GM18508 (cell line): ENCODE results near the gene OR9Q1.
"Not testable (repeated sequence)": the region's sequence is repeated elsewhere in the genome, so short reads cannot be mapped to it uniquely, and the experiment has no call there.

ENCODE experiments used
- ATAC-seq: cut with Tn5 transposase; IDR thresholded peaks from one replicate; pipeline ENCODE4 v1.9.1; 2021; ENCODE audit warnings: moderate number of reproducible peaks; ENCODE audit not compliant: insufficient read depth, unreplicated experiment

Gene OR9Q1, protein sequence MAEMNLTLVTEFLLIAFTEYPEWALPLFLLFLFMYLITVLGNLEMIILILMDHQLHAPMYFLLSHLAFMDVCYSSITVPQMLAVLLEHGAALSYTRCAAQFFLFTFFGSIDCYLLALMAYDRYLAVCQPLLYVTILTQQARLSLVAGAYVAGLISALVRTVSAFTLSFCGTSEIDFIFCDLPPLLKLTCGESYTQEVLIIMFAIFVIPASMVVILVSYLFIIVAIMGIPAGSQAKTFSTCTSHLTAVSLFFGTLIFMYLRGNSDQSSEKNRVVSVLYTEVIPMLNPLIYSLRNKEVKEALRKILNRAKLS

GRCh38 chr11:58023435-58023931, at the start of gene OR9Q1:
OR9Q1 (plus strand) TSS chr11:58023881; CDS start chr11:58179445, 155,564 bp downstream.
- ATAC-seq: no peak

- no peak for ATAC-seq
Observed at GRCh38 chr11:57974132-57974531, 49.5 kb upstream of the OR9Q1 start.

DNA sequence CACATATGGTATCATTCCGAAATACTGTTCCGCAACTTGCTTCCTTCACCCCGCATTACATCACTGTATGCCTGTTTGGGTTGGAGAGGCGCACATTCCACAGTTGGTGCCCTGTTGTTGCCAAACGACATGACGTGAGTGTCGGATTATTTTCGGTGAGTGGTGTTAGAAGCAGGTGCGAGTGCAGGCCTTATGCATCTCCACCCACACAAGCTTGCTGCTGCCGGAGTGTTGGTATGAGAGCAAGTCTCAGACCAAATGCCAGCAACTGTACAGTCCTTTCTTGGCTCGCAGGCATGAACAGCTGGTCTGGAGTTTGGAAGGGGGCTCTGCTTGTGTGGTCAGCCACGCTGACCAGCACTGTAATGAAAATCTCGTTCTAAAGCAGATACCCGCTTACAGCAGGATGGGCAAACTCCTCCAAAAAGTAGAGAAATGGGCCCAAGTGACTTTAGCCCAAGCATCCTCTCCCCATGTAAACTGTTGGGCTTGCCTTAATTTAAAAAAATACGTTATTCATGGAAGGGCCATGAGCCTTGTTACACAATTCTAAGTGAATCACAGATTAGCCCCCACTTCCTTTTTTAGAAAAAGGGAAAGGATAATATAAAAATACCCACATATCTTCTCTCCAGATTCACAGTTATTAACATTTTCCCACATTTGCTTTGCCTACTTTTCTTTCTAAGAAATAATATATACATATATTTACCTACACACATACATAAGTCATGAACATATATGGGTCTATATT, 48.7 kb upstream of the OR9Q1 start:
- no peak for ATAC-seq

GRCh38 chr11:57977709-57978108, 46.0 kb upstream of the OR9Q1 start:
- no peak for ATAC-seq

DNA sequence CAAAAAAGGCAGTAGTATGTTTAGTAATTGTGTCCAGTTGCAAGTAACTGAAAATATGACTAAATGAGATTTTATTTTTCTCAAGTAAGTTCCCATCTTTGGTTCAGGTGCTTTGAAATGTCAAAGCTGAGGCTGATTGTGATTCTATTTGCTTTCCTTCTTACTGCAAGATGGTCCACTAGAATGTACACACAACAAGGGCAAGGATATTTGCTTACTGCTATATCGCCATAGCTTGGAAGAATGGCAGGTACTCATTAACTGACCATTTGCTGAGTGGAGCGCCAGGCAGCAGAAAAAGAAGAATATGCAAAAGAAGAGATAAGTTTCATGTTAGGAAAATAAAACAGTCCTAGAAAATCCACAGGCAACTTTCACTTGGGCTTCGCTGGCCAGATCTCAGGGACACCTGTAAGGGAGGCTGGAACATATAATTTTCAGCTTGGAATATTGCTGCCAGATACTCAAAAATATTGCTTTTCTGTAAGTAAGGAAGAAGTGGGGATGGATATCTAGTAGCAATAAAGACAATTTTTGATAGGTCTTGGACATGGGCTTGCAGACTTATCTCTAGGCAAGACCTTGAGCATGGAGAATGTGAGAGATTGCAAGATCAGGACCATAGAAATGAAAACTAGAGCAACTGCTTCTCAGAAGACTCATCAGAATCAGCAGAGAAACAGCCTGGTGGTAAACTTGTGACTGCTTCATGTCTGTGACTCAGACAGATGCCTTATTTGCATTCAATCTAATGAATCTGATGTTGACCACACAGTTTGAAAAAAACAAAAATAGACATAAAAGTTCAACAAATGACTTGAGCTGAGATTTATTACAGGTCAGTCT, 44.8 kb upstream of the OR9Q1 start:
- no peak for ATAC-seq

DNA sequence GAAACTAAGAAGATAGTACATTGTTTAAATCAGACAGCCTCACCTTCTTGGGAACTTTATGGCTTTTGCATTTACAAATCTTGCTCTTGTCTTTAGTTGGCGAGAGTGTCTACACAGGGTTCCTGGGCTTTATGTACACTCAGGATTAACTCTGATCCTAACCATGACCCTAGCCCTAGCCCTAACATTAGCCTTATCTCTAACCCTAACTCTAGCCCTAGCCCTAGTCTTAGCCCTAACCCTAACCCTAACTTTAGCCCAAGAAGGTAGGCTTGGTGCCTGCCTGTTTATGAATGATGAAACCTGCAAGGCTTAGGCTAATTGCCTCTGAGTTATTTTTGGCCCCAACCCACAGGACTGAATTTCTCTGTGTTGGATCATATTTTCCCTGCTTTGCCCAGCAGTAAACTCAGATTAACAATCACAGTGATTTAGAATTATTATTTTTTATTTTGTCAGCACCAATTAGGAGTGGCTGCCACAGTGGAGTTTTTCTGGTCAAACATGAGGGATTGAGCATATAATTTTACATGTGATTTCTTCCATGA, 44.1 kb upstream of the OR9Q1 start:
- ATAC-seq: no peak

DNA sequence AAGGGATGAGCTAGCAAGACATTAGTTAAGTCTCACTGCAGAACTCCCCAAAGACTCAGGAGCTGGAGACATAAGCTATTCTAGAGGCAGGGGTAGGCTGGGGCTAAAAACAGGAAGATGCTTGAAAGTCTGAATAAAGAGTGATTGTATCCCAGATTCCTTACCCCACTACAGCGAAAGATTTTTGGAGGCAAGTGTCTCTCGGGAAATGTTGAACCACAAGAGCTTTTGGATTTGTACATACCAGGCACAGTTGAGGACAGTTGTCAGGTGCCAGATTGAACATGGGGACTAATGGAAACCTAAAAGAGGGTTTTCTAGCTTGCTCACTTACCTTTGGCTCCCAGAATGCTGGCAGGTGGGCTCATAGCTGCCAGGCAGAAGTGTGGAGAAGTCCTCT, 43.5 kb upstream of the OR9Q1 start:
- no peak for ATAC-seq

DNA sequence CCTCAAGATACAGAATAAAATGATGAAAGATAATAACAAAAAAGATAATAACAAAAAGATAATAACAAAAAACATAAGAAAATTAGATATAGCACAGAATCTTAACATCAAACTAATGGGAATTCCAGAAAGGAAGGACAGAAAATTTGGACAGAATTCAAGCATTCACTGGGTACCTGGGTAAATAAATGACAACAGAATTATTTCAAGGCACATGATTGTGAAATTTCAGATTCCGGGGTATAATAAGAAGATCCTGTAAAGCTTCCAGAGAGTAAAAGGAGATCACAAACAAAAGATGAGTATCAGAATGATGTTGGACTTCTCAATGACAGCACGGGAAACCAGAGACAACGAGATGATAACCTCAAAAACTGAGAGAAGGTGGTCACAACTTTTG, 42.1 kb upstream of the OR9Q1 start:
- no peak for ATAC-seq

GRCh38 chr11:57982776-57983175, 40.9 kb upstream of the OR9Q1 start:
- ATAC-seq: no peak

DNA sequence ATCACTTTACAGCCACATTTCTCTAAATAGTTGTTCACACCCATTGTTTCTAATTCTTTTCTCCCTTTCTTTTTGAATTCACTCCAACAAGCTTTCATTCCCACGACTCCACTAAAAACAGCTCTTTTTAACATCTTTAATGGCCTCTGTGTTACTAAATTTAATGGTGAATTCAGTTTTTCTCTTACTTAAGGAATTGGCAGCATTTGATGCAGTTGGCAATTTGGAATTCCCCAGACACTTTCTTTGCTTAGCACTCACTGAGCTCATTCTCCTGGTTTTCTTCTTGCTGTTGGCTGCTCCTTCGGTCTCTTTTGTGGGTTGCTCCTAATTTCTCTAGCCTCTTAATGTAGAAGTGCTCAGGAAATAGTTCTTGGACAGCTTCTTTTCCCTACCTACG, 40.5 kb upstream of the OR9Q1 start:
- no peak for ATAC-seq

DNA sequence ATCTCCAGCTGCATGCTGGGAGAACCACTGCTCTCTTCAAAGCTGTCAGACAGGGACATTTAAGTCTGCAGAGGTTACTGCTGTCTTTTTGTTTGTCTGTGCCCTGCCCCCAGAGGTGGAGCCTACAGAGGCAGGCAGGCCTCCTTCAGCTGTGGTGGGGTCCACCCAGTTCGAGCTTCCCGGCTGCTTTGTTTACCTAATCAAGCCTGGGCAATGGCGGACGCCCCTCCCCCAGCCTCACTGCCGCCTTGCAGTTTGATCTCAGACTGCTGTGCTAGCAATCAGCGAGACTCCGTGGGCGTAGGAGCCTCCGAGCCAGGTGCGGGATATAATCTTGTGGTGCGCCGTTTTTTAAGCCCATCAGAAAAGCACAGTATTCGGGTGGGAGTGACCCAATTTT, 24.2 kb upstream of the OR9Q1 start:
- ATAC-seq: not testable (repeated sequence)

- ATAC-seq: not testable (repeated sequence)
Observed at GRCh38 chr11:58000021-58000420, 23.7 kb upstream of the OR9Q1 start.

GRCh38 chr11:58000699-58001098, 23.0 kb upstream of the OR9Q1 start:
- ATAC-seq: no peak

DNA sequence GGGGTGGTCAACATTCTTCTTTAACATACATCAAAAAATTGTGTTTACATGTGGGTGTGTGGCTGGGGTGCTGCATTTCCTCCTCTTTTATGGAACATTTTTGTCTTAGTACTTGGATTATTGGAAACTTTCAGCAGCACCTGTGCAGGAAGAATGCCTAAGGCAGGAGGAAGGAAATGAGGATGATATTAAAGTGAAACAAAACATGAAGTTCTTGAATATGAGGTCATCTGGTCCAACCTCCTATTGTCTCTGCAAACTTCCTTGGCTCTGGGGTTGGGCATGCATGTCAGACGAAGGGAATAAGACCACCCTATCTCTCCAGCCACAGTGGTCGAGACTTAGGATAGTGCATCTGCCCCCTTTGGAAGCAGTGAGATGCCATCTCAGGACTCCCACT, 20.6 kb upstream of the OR9Q1 start:
- no peak for ATAC-seq

DNA sequence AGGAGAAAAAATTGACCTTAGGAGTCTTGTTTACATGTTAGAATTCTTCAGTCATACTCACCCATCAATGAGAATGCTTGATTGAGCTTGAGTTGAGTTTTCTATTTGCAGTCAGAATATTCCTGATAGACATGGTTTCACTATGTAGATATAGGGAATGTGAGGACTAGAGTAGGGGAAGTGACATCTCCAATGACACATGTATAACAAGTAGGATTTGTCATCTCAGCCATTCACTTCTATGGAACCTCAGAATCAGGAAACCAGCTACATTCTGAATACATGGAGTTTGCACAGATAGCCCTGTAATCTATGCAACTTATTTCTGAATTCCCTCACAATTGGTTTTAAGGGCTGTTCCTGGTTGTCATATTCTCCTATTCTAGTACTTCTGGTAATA, 20.1 kb upstream of the OR9Q1 start:
- no peak for ATAC-seq

DNA sequence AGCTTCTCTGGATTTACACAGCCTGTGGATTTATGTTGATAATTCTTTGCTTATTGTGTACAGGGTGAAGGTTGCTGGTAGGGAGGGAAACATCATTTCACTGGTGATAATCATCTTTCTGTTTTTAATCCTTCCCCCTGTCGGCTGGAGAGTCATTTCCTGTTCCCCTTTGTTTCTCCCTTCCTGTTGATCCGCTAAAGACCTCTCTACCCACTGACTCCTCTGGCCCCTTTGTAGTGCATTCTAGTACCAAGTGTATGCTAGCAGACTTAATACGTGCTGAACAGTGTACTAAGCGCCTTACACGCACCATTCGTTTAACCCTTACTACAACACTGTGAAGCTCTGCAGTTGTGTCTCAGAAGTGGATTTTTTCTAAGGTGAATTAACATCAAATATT, 19.0 kb upstream of the OR9Q1 start:
- no peak for ATAC-seq

DNA sequence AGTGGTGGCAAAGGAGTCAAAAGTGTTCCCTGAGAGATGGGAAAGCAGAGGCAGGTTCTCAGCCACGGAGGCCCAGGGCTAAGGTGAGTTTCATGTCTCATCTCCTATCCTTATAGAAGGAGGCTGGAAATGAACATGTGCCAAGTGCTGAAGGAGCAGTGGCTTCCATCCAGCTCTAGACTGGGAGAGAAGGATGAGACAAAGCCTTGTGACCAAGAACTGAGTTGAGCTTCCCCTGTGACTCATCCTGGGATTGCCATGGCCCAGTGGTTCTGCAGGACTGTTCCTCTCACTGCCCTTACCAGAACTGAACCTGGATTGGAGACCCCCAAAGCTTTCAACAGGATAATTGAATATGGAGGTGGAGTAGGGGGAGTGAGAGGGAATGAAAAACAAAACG, 16.7 kb upstream of the OR9Q1 start:
- ATAC-seq: no peak

DNA sequence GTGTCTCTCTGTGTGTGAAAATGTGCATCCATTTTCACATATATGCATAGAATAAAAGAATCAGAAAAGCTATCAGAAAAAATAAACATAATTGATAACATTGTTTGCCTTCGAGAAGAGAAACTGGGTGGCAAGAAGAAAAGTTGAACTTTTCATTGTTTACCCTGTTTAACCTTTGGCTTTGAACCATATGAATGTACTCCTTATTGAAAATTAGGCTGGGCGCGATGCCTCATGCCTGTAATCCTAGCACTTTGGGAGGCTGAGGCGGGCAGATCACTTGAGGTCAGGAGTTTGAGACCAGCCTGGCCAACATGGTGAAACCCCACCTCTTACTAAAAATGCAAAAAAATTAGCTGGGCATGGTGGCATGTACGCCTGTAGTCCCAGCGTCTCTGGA, 11.9 kb upstream of the OR9Q1 start:
- ATAC-seq: no peak

DNA sequence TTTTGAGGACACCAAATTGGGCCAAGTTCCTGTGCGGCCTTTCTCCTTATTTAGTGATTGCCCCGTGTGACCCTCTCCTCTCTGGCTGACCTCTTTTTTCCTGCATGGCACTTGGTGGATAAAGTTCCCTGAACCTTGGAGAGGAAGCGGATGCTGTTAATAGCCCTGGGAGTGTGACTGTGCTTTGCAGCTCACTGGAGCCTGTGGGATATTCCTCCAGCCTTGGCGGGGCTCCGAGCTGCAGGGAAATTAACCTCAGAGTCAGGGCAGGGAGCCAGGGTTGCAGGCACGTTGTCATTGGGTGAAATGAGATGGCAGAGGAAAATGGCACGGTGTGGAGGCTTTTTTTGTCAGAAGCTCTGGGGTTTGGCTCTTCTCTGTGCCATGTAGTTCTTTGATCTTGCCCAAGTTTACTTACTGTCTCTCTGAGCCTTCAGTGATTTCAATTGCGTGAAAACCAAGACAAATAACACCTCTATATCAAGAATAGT, 965 bp downstream of the OR9Q1 start:
- no peak for ATAC-seq

- ATAC-seq: no peak
Observed at GRCh38 chr11:58027341-58027740, 3.7 kb downstream of the OR9Q1 start.
